MCF 10A (cell line): ENCODE results near the gene FASTK. TPM values are rescaled to one million over a fixed set of nuclear protein-coding genes. Genes with fewer than 3 reads are reported as not detected.

Experiments used
- BruUV-seq: library from RNA; stranded (reverse); fragments of 400-500 nt; replicated peaks from 2 replicates; lab custom pipeline; 2021; lab: Mats Ljungman, UMichigan
- CTCF ChIA-PET: fragments of 300-600 bp; sonication (Branson Sonifier 250); formaldehyde crosslinking; extraction: SDS; loops from one replicate; lab custom pipeline; 2021; ENCODE audit warnings: antibody characterized with exemption, inconsistent platforms; lab: Yijun Ruan, JAX
- POLR2A ChIA-PET: fragments of 300-600, 350-650 bp; sonication (Branson Sonifier 250); formaldehyde crosslinking; extraction: SDS; loops from one replicate; lab custom pipeline; 2020; ENCODE audit warnings: antibody characterized with exemption, inconsistent platforms; lab: Yijun Ruan, JAX
- DNase-seq: peaks from one replicate; pipeline ENCODE4 v3.0.0-alpha.2; 2018; ENCODE audit not compliant: unreplicated experiment
- H3K27ac Mint-ChIP-seq: one replicate; pipeline ENCODE4 v1.8.0; 2022; ENCODE audit warnings: mild to moderate bottlenecking, low read depth, mixed read lengths; ENCODE audit not compliant: unreplicated experiment
- H3K27me3 Mint-ChIP-seq: one replicate; pipeline ENCODE4 v1.8.0; 2022; ENCODE audit warnings: mixed read lengths; ENCODE audit not compliant: insufficient read depth, unreplicated experiment
- H3K36me3 Mint-ChIP-seq: one replicate; pipeline ENCODE4 v1.8.0; 2022; ENCODE audit warnings: mild to moderate bottlenecking, moderate library complexity, mixed read lengths; ENCODE audit not compliant: insufficient read depth, unreplicated experiment
- H3K4me1 Mint-ChIP-seq: one replicate; pipeline ENCODE4 v1.8.0; 2022; ENCODE audit warnings: mixed read lengths; ENCODE audit not compliant: insufficient read depth, unreplicated experiment
- H3K4me3 Mint-ChIP-seq: one replicate; pipeline ENCODE4 v1.8.0; 2022; ENCODE audit warnings: mild to moderate bottlenecking, moderate library complexity, mixed read lengths; ENCODE audit not compliant: unreplicated experiment
- H3K9me3 Mint-ChIP-seq: one replicate; pipeline ENCODE4 v1.8.0; 2022; ENCODE audit warnings: mixed read lengths; ENCODE audit not compliant: unreplicated experiment
- CTCF ChIP-seq: fragments of 200-600 bp; IDR thresholded peaks from one replicate; pipeline ENCODE4 v1.8.0; 2022; ENCODE audit warnings: antibody characterized with exemption, mild to moderate bottlenecking; ENCODE audit not compliant: unreplicated experiment
- intact Hi-C: fragments of 100-400 bp; cut with micrococcal nuclease; formaldehyde crosslinking; loops from 2 replicates; pipeline ENCODE4 v1.14.1; 2022
- total RNA-seq: library from RNA; stranded (reverse); gene quantifications from 2 replicates; pipeline ENCODE4 v1.2.3, GENCODE V29; 2022

FASTK gene
- total RNA-seq, 1 experiment from 2014 or later: 79.3 TPM

DNA sequence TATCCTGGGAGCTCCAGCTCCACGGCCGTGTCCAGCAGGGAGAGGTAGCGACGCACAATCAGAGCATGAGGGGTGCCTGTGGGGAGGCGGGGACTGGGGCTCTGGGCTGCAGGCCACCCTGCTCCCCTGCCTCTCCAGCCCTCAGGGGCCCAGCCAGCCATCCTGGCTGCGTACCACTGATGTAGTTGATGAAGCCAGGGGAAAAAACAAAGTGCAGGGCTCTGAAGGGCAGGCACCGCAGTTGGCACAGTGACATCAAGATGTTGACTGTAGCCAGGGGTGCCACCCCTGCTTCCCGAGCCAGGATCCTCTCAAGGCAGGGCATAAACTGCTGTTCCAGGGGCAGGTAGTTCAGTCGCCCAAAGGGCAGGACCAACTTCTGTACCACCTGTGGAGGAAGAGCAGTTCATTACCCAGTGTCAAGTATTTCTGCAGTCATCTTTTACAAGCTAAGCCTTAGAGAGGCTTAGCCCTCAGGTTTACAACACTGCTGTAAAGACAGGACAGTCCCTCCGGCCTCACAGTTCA, 2.8 kb downstream of the FASTK start:
- Mint-ChIP-seq H3K9me3 (no peaks in the 10 kb centered on the region), H3K36me3 (peaks cover 36% of the 10 kb centered on the region), H3K27ac (no peak overlapping the region), H3K27me3 (no peaks in the 10 kb centered on the region), H3K4me3 (peak overlapping the region; percentile 25), H3K4me1 (peaks cover 21% of the 10 kb centered on the region)
- ChIA-PET POLR2A (interaction anchor here (0.6 to 2.4 kb wide), 5 partner anchors 10 to 52 kb away, joined by 3 to 7 read pairs (median 4); partner anchors contain the start of gene ABCB8), CTCF (interaction anchor here (0.7 to 2.2 kb wide), 4 partner anchors 18 to 293 kb away, joined by 4 to 8 read pairs (median 4); no protein-coding TSS in a partner anchor)
- BruUV-seq: no TSS peak
- no peak for TF ChIP-seq CTCF
- no peak for DNase-seq
- intact Hi-C loops: no loop called here

GRCh38 chr7:151076863-151077704, 3.5 kb downstream of the FASTK start:
- TF ChIP-seq CTCF: peak; percentile 36
- peaks cover 36% of the 10 kb centered on the region for H3K36me3 Mint-ChIP-seq
- POLR2A ChIA-PET: interaction anchor here (0.6 to 2.4 kb wide), 4 partner anchors 14 to 51 kb away, joined by 3 to 13 read pairs (median 6); no protein-coding TSS in a partner anchor

GRCh38 chr7:151075978-151076426, 4.6 kb downstream of the FASTK start:
- Mint-ChIP-seq H3K27me3 (no peaks in the 10 kb centered on the region), H3K4me1 (peaks cover 16% of the 10 kb centered on the region), H3K4me3 (no peak overlapping the region), H3K36me3 (peaks cover 41% of the 10 kb centered on the region), H3K27ac (no peak overlapping the region), H3K9me3 (no peaks in the 10 kb centered on the region)
- DNase-seq: no peak
- TF ChIP-seq CTCF: no peak
- ChIA-PET POLR2A (interaction anchor here (0.9 to 2.4 kb wide), 3 partner anchors 13 to 40 kb away, joined by 3 to 13 read pairs (median 7); no protein-coding TSS in a partner anchor), CTCF (interaction anchor here (0.8 to 2.2 kb wide), 3 partner anchors 12 to 35 kb away, joined by 3 to 8 read pairs (median 4); no protein-coding TSS in a partner anchor)
- no TSS peak for BruUV-seq
- intact Hi-C loops: no loop called here

More at GRCh38 chr7:151076863-151077704, 3.5 kb downstream of the FASTK start:
- no peaks in the 10 kb centered on the region for H3K9me3 Mint-ChIP-seq
- BruUV-seq: no TSS peak
- no peak overlapping the region for H3K4me3 Mint-ChIP-seq
- peaks cover 16% of the 10 kb centered on the region for H3K4me1 Mint-ChIP-seq
- H3K27me3 Mint-ChIP-seq: no peaks in the 10 kb centered on the region
- no peak overlapping the region for H3K27ac Mint-ChIP-seq
- CTCF ChIA-PET: interaction anchor here (1.5 to 2.2 kb wide), 3 partner anchors 11 to 33 kb away, joined by 4 to 8 read pairs (median 4); no protein-coding TSS in a partner anchor
- intact Hi-C loops: no loop called here
- no peak for DNase-seq

DNA sequence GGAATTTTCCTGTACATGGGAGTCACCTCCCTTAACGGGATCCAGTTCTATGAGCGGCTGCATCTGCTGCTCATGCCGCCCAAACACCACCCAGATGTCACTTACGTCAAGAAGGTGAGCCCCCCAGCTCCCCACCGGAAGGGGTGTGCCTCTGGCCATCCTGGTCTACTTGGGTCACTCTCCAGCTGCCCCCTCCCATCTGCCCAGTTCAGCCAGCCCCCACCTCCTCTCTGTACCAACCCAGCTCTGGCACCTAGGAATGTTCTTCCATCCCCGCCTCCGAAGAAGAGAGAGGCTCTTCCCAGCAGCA, 5.0 kb downstream of the FASTK start:
- BruUV-seq: TSS peak; percentile 33
- Mint-ChIP-seq H3K27ac (no peak overlapping the region), H3K9me3 (no peaks in the 10 kb centered on the region), H3K4me1 (peaks cover 16% of the 10 kb centered on the region), H3K36me3 (peaks cover 45% of the 10 kb centered on the region), H3K27me3 (no peaks in the 10 kb centered on the region), H3K4me3 (no peak overlapping the region)
- TF ChIP-seq CTCF: no peak
- no peak for DNase-seq
- intact Hi-C loops: no loop called here
- POLR2A ChIA-PET: interaction anchor here (2.0 to 2.4 kb wide), 2 partner anchors 12 to 41 kb away, joined by 7 to 13 read pairs; no protein-coding TSS in a partner anchor
- CTCF ChIA-PET: interaction anchor here (0.8 to 1.6 kb wide), 2 partner anchors 12 to 14 kb away, joined by 3 to 4 read pairs; no protein-coding TSS in a partner anchor
